SK-N-SH (cell line): Measurements from ENCODE around the gene CHST2. TPM values are rescaled to one million over a fixed set of nuclear protein-coding genes. Genes with fewer than 3 reads are reported as not detected.

ENCODE experiments used
- CTCF ChIA-PET: fragments of 300-600, 350-600 bp; formaldehyde crosslinking; extraction: SDS; loops from one replicate; lab custom pipeline; 2021; lab: Yijun Ruan, JAX
- POLR2A ChIA-PET: fragments of 350-600 bp; sonication (Branson Sonifier 250); formaldehyde crosslinking; extraction: SDS; loops from one replicate; lab custom pipeline; 2020; ENCODE audit warnings: antibody characterized with exemption, inconsistent platforms; lab: Yijun Ruan, JAX
- DNase-seq: peaks from one replicate; pipeline ENCODE4 v3.0.0; 2012
- H2AFZ ChIP-seq: fragments of 200-600 bp; sonication (generic); 2 replicates; pipeline ENCODE4 v1.8.1; 2016; ENCODE audit warnings: antibody characterized with exemption, mild to moderate bottlenecking, low read depth
- H3F3A ChIP-seq: fragments of 200-600 bp; sonication (generic); replicated peaks from 2 replicates; pipeline ENCODE3; 2016; ENCODE audit warnings: antibody characterized with exemption, mild to moderate bottlenecking; ENCODE audit not compliant: insufficient read depth
- H3K27ac ChIP-seq, 2 experiments: fragments of 200-500 bp in 1 of 2; fragments of 200-600 bp in 1 of 2; sonication (Bioruptor generic) in 1 of 2; sonication (generic), shearing (Covaris generic) in 1 of 2; 2 replicates each; pipeline versions ENCODE4 v1.5.1 to v1.6.1; 2014 to 2016; ENCODE audit warnings: low read depth in 2 of 2, inconsistent platforms in 1 of 2, low read length in 1 of 2, mild to moderate bottlenecking in 1 of 2, mixed read lengths in 1 of 2
- H3K27me3 ChIP-seq: fragments of 200-600 bp; sonication (generic), shearing (Covaris generic); 2 replicates; pipeline ENCODE4 v1.6.1; 2016; ENCODE audit warnings: mixed run types; ENCODE audit not compliant: insufficient read depth
- H3K36me3 ChIP-seq, 2 experiments: fragments of 200-500 bp in 1 of 2; fragments of 200-600 bp in 1 of 2; sonication (Bioruptor generic) in 1 of 2; sonication (generic) in 1 of 2; replicated peaks in 1 of 2; 2 replicates each; pipeline versions ENCODE3 to v1.5.1; 2014 to 2016; ENCODE audit warnings: low read length in 1 of 2, mild to moderate bottlenecking in 1 of 2; ENCODE audit not compliant: insufficient read depth in 2 of 2, control insufficient read depth in 1 of 2
- H3K4me1 ChIP-seq, 2 experiments: fragments of 200-500 bp in 1 of 2; fragments of 200-600 bp in 1 of 2; sonication (Bioruptor generic) in 1 of 2; sonication (generic), shearing (Covaris generic) in 1 of 2; 2 replicates each; pipeline versions ENCODE4 v1.5.1 to v1.6.1; 2014 to 2016; ENCODE audit warnings: low read depth in 1 of 2, low read length in 1 of 2, mixed run types in 1 of 2; ENCODE audit not compliant: insufficient read depth in 2 of 2, control insufficient read depth in 1 of 2
- H3K4me2 ChIP-seq: fragments of 200-600 bp; sonication (generic), shearing (Covaris generic); 2 replicates; pipeline ENCODE4 v1.6.1; 2017; ENCODE audit warnings: mixed run types
- H3K4me3 ChIP-seq, 2 experiments: fragments of 200-500 bp in 1 of 2; fragments of 200-600 bp in 1 of 2; sonication (Bioruptor generic) in 1 of 2; sonication (generic), shearing (Covaris generic) in 1 of 2; 2 replicates each; pipeline versions ENCODE4 v1.5.1 to v1.8.1; 2014 to 2016; ENCODE audit warnings: low read depth in 2 of 2, inconsistent platforms in 1 of 2, low read length in 1 of 2, mild to moderate bottlenecking in 1 of 2, mixed read lengths in 1 of 2, moderate library complexity in 1 of 2
- H3K79me2 ChIP-seq: fragments of 200-600 bp; sonication (generic); 2 replicates; pipeline ENCODE4 v1.8.1; 2017; ENCODE audit warnings: mild to moderate bottlenecking; ENCODE audit not compliant: insufficient read depth
- H3K9ac ChIP-seq: fragments of 200-600 bp; sonication (generic); 2 replicates; pipeline ENCODE4 v1.6.1; 2017; ENCODE audit warnings: mixed run types
- H3K9me2 ChIP-seq: fragments of 200-600 bp; sonication (generic); 2 replicates; pipeline ENCODE4 v1.6.1; 2017; ENCODE audit warnings: mixed run types
- H3K9me3 ChIP-seq: fragments of 200-600 bp; sonication (generic); 2 replicates; pipeline ENCODE4 v1.6.1; 2017; ENCODE audit warnings: mixed run types, mild to moderate bottlenecking, moderate library complexity
- H4K20me1 ChIP-seq: fragments of 200-600 bp; sonication (generic); 2 replicates; pipeline ENCODE4 v1.6.1; 2017; ENCODE audit warnings: mild to moderate bottlenecking, mixed run types; ENCODE audit not compliant: insufficient read depth
- CHD2 ChIP-seq: fragments of 150-350 bp; IDR thresholded peaks from 2 replicates; pipeline ENCODE4 v1.6.1; 2018; ENCODE audit warnings: low read length; ENCODE audit not compliant: partially characterized antibody
- ELF1 ChIP-seq: IDR thresholded peaks from 2 replicates; pipeline ENCODE4 v1.4.0; 2012
- EP300 ChIP-seq, 2 experiments: IDR thresholded peaks; 2 replicates each; pipeline versions ENCODE4 v1.4.0 to v1.6.1; 2012; ENCODE audit warnings: borderline replicate concordance in 1 of 2, low read depth in 1 of 2, low read length in 1 of 2
- EZH2phosphoT487 ChIP-seq: fragments of 200-600 bp; sonication (generic); IDR thresholded peaks from 2 replicates; pipeline ENCODE4 v1.6.1; 2017; ENCODE audit warnings: low read depth, mixed run types, mild to moderate bottlenecking, antibody characterized with exemption, moderate library complexity, borderline replicate concordance
- FOXJ3 ChIP-seq: sonication (generic); formaldehyde crosslinking; IDR thresholded peaks from 2 replicates; pipeline ENCODE4 v1.5.1; 2020; ENCODE audit warnings: mild to moderate bottlenecking, missing genetic modification reagents
- GABPA ChIP-seq: IDR thresholded peaks from 2 replicates; pipeline ENCODE4 v1.4.0; 2012; ENCODE audit warnings: low read depth, mild to moderate bottlenecking
- JUND ChIP-seq: IDR thresholded peaks from 2 replicates; pipeline ENCODE4 v1.4.0; 2012
- NFIC ChIP-seq: IDR thresholded peaks from 2 replicates; pipeline ENCODE4 v1.4.0; 2012; ENCODE audit warnings: borderline replicate concordance
- NRF1 ChIP-seq: IDR thresholded peaks from 2 replicates; pipeline ENCODE4 v1.6.1; 2012; ENCODE audit warnings: low read depth, mild to moderate bottlenecking, low read length
- POLR2AphosphoS5 ChIP-seq: IDR thresholded peaks from 2 replicates; pipeline ENCODE4 v1.6.1; 2012; ENCODE audit warnings: low read depth, low read length
- RAD21 ChIP-seq: IDR thresholded peaks from 2 replicates; pipeline ENCODE4 v1.6.1; 2012; ENCODE audit warnings: mild to moderate bottlenecking, low read length
- RCOR1 ChIP-seq: fragments of 150-350 bp; IDR thresholded peaks from 2 replicates; pipeline ENCODE4 v1.6.1; 2017; ENCODE audit warnings: antibody characterized with exemption, low read length
- RXRA ChIP-seq: IDR thresholded peaks from 2 replicates; pipeline ENCODE4 v1.4.0; 2012; ENCODE audit warnings: low read depth, mild to moderate bottlenecking, borderline replicate concordance
- TAF1 ChIP-seq: IDR thresholded peaks from 2 replicates; pipeline ENCODE4 v1.6.1; 2012; ENCODE audit warnings: low read depth, mild to moderate bottlenecking, low read length, moderate library complexity, borderline replicate concordance
- USF1 ChIP-seq: IDR thresholded peaks from 2 replicates; pipeline ENCODE4 v1.4.0; 2012; ENCODE audit warnings: low read depth, borderline replicate concordance
- USF2 ChIP-seq: fragments of 150-350 bp; IDR thresholded peaks from 2 replicates; pipeline ENCODE4 v1.6.1; 2017; ENCODE audit warnings: antibody characterized with exemption, low read length, low read depth, borderline replicate concordance
- YY1 ChIP-seq: IDR thresholded peaks from 2 replicates; pipeline ENCODE4 v1.4.0; 2012; ENCODE audit warnings: low read depth, mild to moderate bottlenecking
- WGBS: methylation state at CpG from one replicate; pipeline ENCODE4 v1.1.6; 2017; ENCODE audit warnings: low lambda C conversion rate; 5-methylcytosine and 5-hydroxymethylcytosine counted together
- polyA plus RNA-seq, 3 experiments: library from polyadenylated mRNA; depleted of rRNA; stranded (reverse); fragments of >200 nt; gene quantifications; 2 replicates each; pipeline ENCODE4 v1.2.3, GENCODE V29; 2012
- TF ChIP-seq, protein P1 (sequence below): fragments of 200-600 bp; sonication (generic); IDR thresholded peaks from 2 replicates; pipeline ENCODE4 v1.6.1; 2017; ENCODE audit warnings: antibody characterized with exemption, mild to moderate bottlenecking, moderate library complexity

CHST2 gene
- polyA plus RNA-seq, 1 of the 3 experiments (the other 2 are of a cell fraction) = 1.6 TPM

- Histone ChIP-seq H3K27ac (no peak overlapping the region), H3F3A (no peaks in the 10 kb centered on the region), H3K9me2 (0 out of 2 replicates have a peak, but pooled peaks cover 2% of the 10 kb centered on the region), H3K4me1 (no peaks in the 10 kb centered on the region), H3K79me2 (no peaks in the 10 kb centered on the region), H2AFZ (no peak overlapping the region), H3K9ac (no peak overlapping the region), H4K20me1 (no peaks in the 10 kb centered on the region), H3K36me3 (no peaks in the 10 kb centered on the region), H3K4me3 (no peak overlapping the region), H3K27me3 (peaks cover 17% of the 10 kb centered on the region; the same call in 1 of the 2 replicates), H3K4me2 (no peak overlapping the region), H3K9me3 (no peaks in the 10 kb centered on the region)
- no peak for DNase-seq
- 7% methylated on average over 5 of the region's 5 CpGs for WGBS
- CTCF ChIA-PET = no interaction called here
- POLR2A ChIA-PET = no interaction called here
- TF ChIP-seq YY1 = no peak
- TF ChIP-seq, all 33 proteins: peak for 0
Observed at GRCh38 chr3:143105170-143105569, 14.4 kb upstream of the CHST2 start.

DNA sequence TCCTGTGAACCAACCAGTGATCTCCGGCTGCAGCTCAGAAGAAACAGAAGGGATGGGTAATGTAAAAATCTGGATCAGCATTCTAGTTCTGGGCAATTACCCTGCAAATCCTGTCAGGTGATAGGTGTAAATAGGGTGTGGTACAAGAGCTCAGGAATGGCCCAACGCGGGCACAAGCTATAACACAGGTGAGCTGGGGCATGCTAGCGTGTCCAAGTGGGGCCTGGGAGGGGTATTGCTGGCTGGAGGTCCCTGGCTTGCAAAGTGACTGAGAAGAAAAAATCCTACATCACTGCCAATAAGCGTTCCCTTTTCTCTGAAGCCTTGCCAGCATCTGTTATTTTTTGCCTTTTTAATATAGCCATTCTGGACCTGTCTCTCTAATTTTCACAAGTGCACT, 9.7 kb upstream of the CHST2 start:
- Histone ChIP-seq H3K27me3 (peaks cover 47% of the 10 kb centered on the region), H3K27ac (no peak overlapping the region), H3K79me2 (no peaks in the 10 kb centered on the region), H3K4me1 (no peaks in the 10 kb centered on the region), H2AFZ (no peak overlapping the region), H3K9me2 (0 out of 2 replicates have a peak, but pooled peaks cover 2% of the 10 kb centered on the region), H3K9me3 (no peaks in the 10 kb centered on the region), H3K9ac (no peak overlapping the region), H4K20me1 (no peaks in the 10 kb centered on the region), H3K36me3 (no peaks in the 10 kb centered on the region), H3F3A (no peaks in the 10 kb centered on the region), H3K4me3 (no peak overlapping the region), H3K4me2 (no peak overlapping the region)
- 28% methylated on average over 5 of the region's 5 CpGs for WGBS
- TF ChIP-seq RCOR1 (no peak), USF2 (no peak), FOXJ3 (CRISPR knock-in tag) (no peak), RAD21 (no peak), YY1 (no peak), POLR2AphosphoS5 (no peak), NFIC (no peak), JUND (no peak), USF1 (no peak), EP300 (IDR thresholded peaks at IDR 0.05; ENCODE audit: borderline replicate concordance in 1 of 2, low read depth in 1 of 2, low read length in 1 of 2) (no peak), CHD2 (no peak), TAF1 (no peak), NRF1 (no peak), EZH2phosphoT487 (no peak), ELF1 (no peak), RXRA (no peak), GABPA (no peak)
- TF ChIP-seq, protein P1, sequence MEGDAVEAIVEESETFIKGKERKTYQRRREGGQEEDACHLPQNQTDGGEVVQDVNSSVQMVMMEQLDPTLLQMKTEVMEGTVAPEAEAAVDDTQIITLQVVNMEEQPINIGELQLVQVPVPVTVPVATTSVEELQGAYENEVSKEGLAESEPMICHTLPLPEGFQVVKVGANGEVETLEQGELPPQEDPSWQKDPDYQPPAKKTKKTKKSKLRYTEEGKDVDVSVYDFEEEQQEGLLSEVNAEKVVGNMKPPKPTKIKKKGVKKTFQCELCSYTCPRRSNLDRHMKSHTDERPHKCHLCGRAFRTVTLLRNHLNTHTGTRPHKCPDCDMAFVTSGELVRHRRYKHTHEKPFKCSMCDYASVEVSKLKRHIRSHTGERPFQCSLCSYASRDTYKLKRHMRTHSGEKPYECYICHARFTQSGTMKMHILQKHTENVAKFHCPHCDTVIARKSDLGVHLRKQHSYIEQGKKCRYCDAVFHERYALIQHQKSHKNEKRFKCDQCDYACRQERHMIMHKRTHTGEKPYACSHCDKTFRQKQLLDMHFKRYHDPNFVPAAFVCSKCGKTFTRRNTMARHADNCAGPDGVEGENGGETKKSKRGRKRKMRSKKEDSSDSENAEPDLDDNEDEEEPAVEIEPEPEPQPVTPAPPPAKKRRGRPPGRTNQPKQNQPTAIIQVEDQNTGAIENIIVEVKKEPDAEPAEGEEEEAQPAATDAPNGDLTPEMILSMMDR = no peak
- ChIA-PET POLR2A (no interaction called here), CTCF (interaction anchor here (0.9 kb wide), 1 partner anchor 13 kb away, joined by 4 read pairs; no protein-coding TSS in a partner anchor)
- no peak for DNase-seq
